Left lung (tissue), 10 donors: Measurements from ENCODE around the gene ALPK3. TPM values are rescaled to one million over a fixed set of nuclear protein-coding genes. Genes with fewer than 3 reads are reported as not detected.

Source experiments
- ATAC-seq: fragments of 200-7000 bp; cut with Tn5 transposase; one replicate; pipeline ENCODE4 v1.9.1; 2020; ENCODE audit warnings: moderate library complexity
- DNase-seq, 4 donors: peaks; one replicate each; pipeline ENCODE4 v3.0.0-alpha.2; 2013 to 2020
- H3K27ac ChIP-seq, 2 donors: fragments of 200-600 bp; sonication (generic) in 1 of 2; one replicate each; pipeline versions ENCODE4 v1.5.0 to v1.8.0; 2020 to 2021
- H3K27me3 ChIP-seq, 2 donors: fragments of 200-600 bp; sonication (generic) in 1 of 2; one replicate each; pipeline versions ENCODE4 v1.5.0 to v1.8.0; 2020 to 2021
- H3K36me3 ChIP-seq, 2 donors: fragments of 200-600 bp; sonication (generic) in 1 of 2; one replicate each; pipeline versions ENCODE4 v1.5.0 to v1.8.0; 2020 to 2021
- H3K4me1 ChIP-seq, 2 donors: fragments of 200-600 bp; one replicate each; pipeline ENCODE4 v1.8.0; 2021
- H3K4me3 ChIP-seq, 2 donors: fragments of 200-600 bp; sonication (generic) in 1 of 2; one replicate each; pipeline versions ENCODE4 v1.5.0 to v1.8.0; 2020 to 2021; ENCODE audit warnings: mild to moderate bottlenecking in 1 of 2
- H3K9me3 ChIP-seq, 2 donors: fragments of 200-600 bp; sonication (generic) in 1 of 2; one replicate each; pipeline versions ENCODE4 v1.5.0 to v1.8.0; 2020 to 2021
- CTCF ChIP-seq, 2 donors: fragments of 200-600 bp; sonication (generic) in 1 of 2; IDR thresholded peaks; one replicate each; pipeline versions ENCODE4 v1.5.0 to v1.8.0; 2021; ENCODE audit warnings: antibody characterized with exemption in 2 of 2
- intact Hi-C, 2 donors: fragments of 100-400 bp; cut with DNase I; formaldehyde crosslinking; loops; one replicate each; pipeline versions ENCODE4 v1.11.2 to v1.14.2; 2022
- polyA plus RNA-seq, 6 donors: library from polyadenylated mRNA; unstranded; fragments of 120-200 nt; gene quantifications; one replicate each; pipeline ENCODE4 v1.2.1, GENCODE V29; 2013; ENCODE audit not compliant: insufficient read length in 6 of 6
- total RNA-seq, 2 donors: library from RNA; stranded (reverse); fragmentation: NEBNext Ultra II Directional; extraction: Animal tissue kit (Norgen Biotek cat#: 25700); gene quantifications; one replicate each; pipeline ENCODE4 v1.2.1, GENCODE V29; 2021
- donor health status: DM: no; HTN: yes; CAD: no.
- donor health status: DM: no; HTN: no; CAD: no.

Gene ALPK3
- total and polyA plus RNA-seq, 8 donors = 6.9 to 23.4 (median 18.3) TPM

- Histone ChIP-seq H3K4me1 (no peaks in the 10 kb centered on the region), H3K36me3 (no peaks in the 10 kb centered on the region), H3K27ac (no peak overlapping the region), H3K9me3 (no peaks in the 10 kb centered on the region), H3K4me3 (no peak overlapping the region), H3K27me3 (no peaks in the 10 kb centered on the region)
- no peak for ATAC-seq
- no peak for TF ChIP-seq CTCF (IDR thresholded peaks at IDR 0.05)
- DNase-seq = no peak
- intact Hi-C loops = no loop called here
Observed at GRCh38 chr15:84887938-84888337, 70.8 kb downstream of the ALPK3 start.

- no peak for TF ChIP-seq CTCF (IDR thresholded peaks at IDR 0.05)
- Histone ChIP-seq H3K36me3 (no peaks in the 10 kb centered on the region), H3K27me3 (no peaks in the 10 kb centered on the region), H3K4me1 (no peaks in the 10 kb centered on the region), H3K4me3 (no peak overlapping the region), H3K27ac (no peak overlapping the region), H3K9me3 (no peaks in the 10 kb centered on the region)
- DNase-seq (no peak), ATAC-seq (no peak)
- intact Hi-C loops = no loop called here
Observed at GRCh38 chr15:84888639-84889038, 71.5 kb downstream of the ALPK3 start.

- intact Hi-C loops = no loop called here
- H3K27ac ChIP-seq = no peak overlapping the region
- no peak for ATAC-seq
Observed at GRCh38 chr15:84889313-84889990, 72.3 kb downstream of the ALPK3 start.

GRCh38 chr15:84889991-84890669 is 73.0 kb downstream of the ALPK3 start:
- no peaks in the 10 kb centered on the region for H3K4me1 ChIP-seq
- intact Hi-C loops = no loop called here
- no peaks in the 10 kb centered on the region for H3K27me3 ChIP-seq
- no peak for TF ChIP-seq CTCF (IDR thresholded peaks at IDR 0.05)
- no peak for DNase-seq
- no peaks in the 10 kb centered on the region for H3K36me3 ChIP-seq
- no peaks in the 10 kb centered on the region for H3K9me3 ChIP-seq
- H3K4me3 ChIP-seq = no peak overlapping the region
- ATAC-seq = no peak
- H3K27ac ChIP-seq = no peak overlapping the region

More at GRCh38 chr15:84889313-84889990, 72.3 kb downstream of the ALPK3 start:
- Histone ChIP-seq H3K36me3 (no peaks in the 10 kb centered on the region), H3K4me1 (no peaks in the 10 kb centered on the region), H3K4me3 (no peak overlapping the region), H3K9me3 (no peaks in the 10 kb centered on the region), H3K27me3 (no peaks in the 10 kb centered on the region)
- no peak for DNase-seq
- no peak for TF ChIP-seq CTCF (IDR thresholded peaks at IDR 0.05)

GRCh38 chr15:84890670-84891162 is 73.6 kb downstream of the ALPK3 start:
- no peak overlapping the region for H3K4me3 ChIP-seq
- TF ChIP-seq CTCF (IDR thresholded peaks at IDR 0.05) = no peak
- no peak overlapping the region for H3K27ac ChIP-seq
- H3K9me3 ChIP-seq = no peaks in the 10 kb centered on the region
- ATAC-seq (no peak), DNase-seq (no peak)
- intact Hi-C loops = no loop called here
- H3K4me1 ChIP-seq = no peaks in the 10 kb centered on the region
- H3K36me3 ChIP-seq = no peaks in the 10 kb centered on the region
- no peaks in the 10 kb centered on the region for H3K27me3 ChIP-seq
